ENCODE results near the gene STUB1. TPM values are rescaled to one million over a fixed set of nuclear protein-coding genes. Genes with fewer than 3 reads are reported as not detected.

Gene STUB1
- total RNA-seq, 1 donor from 2014 or later, result 78.3 TPM

DNA sequence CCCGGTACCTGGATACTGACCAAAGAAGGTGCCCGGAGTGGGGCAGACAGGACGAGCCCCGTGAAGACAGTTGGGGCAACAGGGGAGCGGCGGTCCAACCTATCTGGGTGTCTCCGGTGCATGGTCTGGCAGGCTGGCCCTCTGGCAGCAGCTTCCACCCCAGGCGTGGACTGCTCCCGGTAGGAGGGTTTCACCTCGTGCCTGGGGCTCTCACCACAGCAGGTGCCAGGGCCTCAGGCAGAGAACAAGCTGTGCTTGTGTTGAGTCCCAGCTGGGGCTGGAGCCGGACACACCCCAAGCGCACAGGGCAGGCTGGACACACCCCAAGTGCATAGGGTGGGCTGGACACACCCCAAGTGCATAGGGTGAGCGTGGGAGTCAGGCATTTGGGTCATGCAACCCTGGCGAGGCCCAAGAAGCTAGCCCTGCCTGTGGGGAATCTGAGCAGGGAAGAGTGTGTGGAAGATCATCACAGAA, 26.9 kb downstream of the STUB1 start:
- TF ChIP-seq, protein P1, sequence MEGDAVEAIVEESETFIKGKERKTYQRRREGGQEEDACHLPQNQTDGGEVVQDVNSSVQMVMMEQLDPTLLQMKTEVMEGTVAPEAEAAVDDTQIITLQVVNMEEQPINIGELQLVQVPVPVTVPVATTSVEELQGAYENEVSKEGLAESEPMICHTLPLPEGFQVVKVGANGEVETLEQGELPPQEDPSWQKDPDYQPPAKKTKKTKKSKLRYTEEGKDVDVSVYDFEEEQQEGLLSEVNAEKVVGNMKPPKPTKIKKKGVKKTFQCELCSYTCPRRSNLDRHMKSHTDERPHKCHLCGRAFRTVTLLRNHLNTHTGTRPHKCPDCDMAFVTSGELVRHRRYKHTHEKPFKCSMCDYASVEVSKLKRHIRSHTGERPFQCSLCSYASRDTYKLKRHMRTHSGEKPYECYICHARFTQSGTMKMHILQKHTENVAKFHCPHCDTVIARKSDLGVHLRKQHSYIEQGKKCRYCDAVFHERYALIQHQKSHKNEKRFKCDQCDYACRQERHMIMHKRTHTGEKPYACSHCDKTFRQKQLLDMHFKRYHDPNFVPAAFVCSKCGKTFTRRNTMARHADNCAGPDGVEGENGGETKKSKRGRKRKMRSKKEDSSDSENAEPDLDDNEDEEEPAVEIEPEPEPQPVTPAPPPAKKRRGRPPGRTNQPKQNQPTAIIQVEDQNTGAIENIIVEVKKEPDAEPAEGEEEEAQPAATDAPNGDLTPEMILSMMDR (IDR thresholded peaks at IDR 0.05; ENCODE audit: partially characterized antibody, unreplicated experiment), result no peak
- Mint-ChIP-seq H3K4me3 (ENCODE audit: unreplicated experiment) (peak overlapping the region; percentile 71), H3K27ac (ENCODE audit: unreplicated experiment) (peak overlapping the region; percentile 33), H3K9me3 (ENCODE audit: unreplicated experiment) (peaks cover 12% of the 10 kb centered on the region), H3K27me3 (ENCODE audit: unreplicated experiment) (peaks cover 19% of the 10 kb centered on the region), H3K4me1 (ENCODE audit: low read depth, unreplicated experiment) (peaks cover 23% of the 10 kb centered on the region), H3K36me3 (ENCODE audit: unreplicated experiment) (no peaks in the 10 kb centered on the region)
- no peak for DNase-seq

DNA sequence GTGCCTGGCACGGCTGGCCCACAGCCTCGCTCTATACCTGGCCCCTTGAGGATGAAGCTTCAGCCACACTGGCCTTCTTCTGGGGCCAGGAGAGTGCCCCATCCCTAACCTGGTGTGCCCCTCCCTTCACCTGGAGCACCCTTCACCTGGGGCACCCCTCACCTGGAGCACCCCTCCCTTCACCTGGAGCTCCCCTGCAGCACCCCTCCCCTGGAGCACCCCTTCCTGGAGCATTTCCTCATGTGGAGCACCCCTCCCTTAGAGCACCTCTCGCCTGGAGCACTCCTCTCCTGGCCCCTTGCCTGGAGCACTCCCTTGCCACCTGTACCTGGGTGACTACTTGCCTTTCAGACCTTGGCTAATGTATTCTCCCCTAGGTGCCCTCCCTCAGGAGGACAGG, 27.8 kb downstream of the STUB1 start:
- Mint-ChIP-seq H3K27ac (ENCODE audit: unreplicated experiment) (peak overlapping the region; percentile 43), H3K9me3 (ENCODE audit: unreplicated experiment) (peaks cover 18% of the 10 kb centered on the region), H3K4me1 (ENCODE audit: low read depth, unreplicated experiment) (peaks cover 20% of the 10 kb centered on the region), H3K36me3 (ENCODE audit: unreplicated experiment) (no peaks in the 10 kb centered on the region), H3K27me3 (ENCODE audit: unreplicated experiment) (peaks cover 22% of the 10 kb centered on the region), H3K4me3 (ENCODE audit: unreplicated experiment) (peak overlapping the region; percentile 38)
- TF ChIP-seq, protein P1 (IDR thresholded peaks at IDR 0.05; ENCODE audit: partially characterized antibody, unreplicated experiment), result no peak
- DNase-seq, result no peak

DNA sequence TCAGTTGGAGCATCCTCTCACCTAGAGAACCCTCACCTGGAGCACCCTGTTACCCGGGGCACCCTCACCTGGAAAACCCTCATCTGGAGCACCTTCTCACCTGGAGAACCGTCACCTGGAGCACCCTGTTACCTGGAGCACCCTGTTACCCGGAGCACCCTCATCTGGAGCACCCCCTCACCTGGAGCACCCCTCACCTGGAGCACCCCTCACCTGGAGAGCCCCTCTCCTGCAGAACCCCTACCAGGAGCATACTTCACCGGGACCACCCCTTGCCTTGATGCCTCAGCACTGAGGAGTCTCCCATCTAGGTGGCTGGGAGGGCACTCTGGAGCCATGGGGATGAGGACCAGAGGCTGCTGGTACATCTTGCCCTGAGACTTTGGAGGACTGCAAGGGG, 28.7 kb downstream of the STUB1 start:
- TF ChIP-seq, protein P1 (IDR thresholded peaks at IDR 0.05; ENCODE audit: partially characterized antibody, unreplicated experiment), result no peak
- Mint-ChIP-seq H3K36me3 (ENCODE audit: unreplicated experiment) (no peaks in the 10 kb centered on the region), H3K27ac (ENCODE audit: unreplicated experiment) (peak overlapping the region; percentile 98), H3K4me1 (ENCODE audit: low read depth, unreplicated experiment) (peaks cover 20% of the 10 kb centered on the region), H3K27me3 (ENCODE audit: unreplicated experiment) (peaks cover 23% of the 10 kb centered on the region), H3K4me3 (ENCODE audit: unreplicated experiment) (peak overlapping the region; percentile 80), H3K9me3 (ENCODE audit: unreplicated experiment) (peaks cover 22% of the 10 kb centered on the region)
- DNase-seq, result no peak

DNA sequence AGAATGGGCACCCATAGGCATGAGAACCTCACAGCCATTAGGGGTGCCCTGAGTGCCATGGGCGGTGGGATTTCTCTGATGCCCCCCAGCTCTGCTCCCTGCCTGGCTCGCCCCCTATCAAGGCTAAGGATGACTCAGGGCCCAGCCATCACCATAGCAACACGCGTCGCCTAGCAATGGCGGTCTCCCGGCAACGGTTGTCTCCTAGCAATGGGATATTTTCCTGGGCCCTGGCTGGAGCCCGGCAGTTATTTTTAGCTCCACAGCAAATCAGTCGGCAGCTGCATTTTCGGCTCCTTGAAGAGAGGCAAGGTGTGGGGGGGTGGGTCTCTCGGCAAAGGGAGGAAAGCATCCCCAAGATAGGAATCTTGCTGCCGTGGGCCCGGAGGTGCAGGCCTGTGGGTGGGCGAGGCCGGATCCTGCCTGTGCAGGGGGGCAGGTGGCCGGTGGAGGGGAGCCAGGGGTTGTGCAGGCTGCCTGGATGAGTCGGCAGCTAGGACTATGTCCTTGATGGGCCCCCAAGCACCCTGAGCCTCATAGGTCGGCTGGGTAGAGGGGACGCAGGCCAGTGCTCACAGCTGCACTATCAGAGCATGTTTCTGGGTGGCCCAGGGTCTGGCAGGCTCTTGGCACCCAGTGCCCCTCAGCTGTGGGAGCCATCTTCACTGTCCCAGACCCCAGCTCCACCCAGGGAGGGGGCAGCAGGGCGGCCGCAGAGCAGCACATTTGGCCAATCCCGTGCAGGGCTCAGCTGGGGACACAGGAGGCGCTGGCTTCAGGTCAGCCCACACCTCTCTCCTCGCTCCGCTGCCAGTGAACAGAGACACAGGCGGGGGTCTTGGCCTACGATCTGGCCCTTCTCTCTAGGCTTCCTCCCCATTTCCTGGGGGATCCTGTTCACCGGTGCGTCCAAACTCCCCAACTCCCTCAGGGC, 29.6 kb downstream of the STUB1 start:
- peak overlapping the region; percentile 80 for H3K4me3 Mint-ChIP-seq (ENCODE audit: unreplicated experiment)
- H3K36me3 Mint-ChIP-seq (ENCODE audit: unreplicated experiment), result no peaks in the 10 kb centered on the region
- H3K27me3 Mint-ChIP-seq (ENCODE audit: unreplicated experiment), result peaks cover 23% of the 10 kb centered on the region
- TF ChIP-seq, protein P1 (IDR thresholded peaks at IDR 0.05; ENCODE audit: partially characterized antibody, unreplicated experiment), result no peak
- H3K27ac Mint-ChIP-seq (ENCODE audit: unreplicated experiment), result peak overlapping the region; percentile 98
- peak; percentile 88 for DNase-seq
- peaks cover 20% of the 10 kb centered on the region for H3K4me1 Mint-ChIP-seq (ENCODE audit: low read depth, unreplicated experiment)
- peaks cover 23% of the 10 kb centered on the region for H3K9me3 Mint-ChIP-seq (ENCODE audit: unreplicated experiment)

Measured in glutamatergic neuron (in vitro differentiated cells).